ENCODE measurements around the gene CCL19.

CCL19 gene

GRCh38 chr9:34656992-34657391 is 34.1 kb downstream of the CCL19 start:
- Histone ChIP-seq H3K27ac (ENCODE audit: low read depth, low read length) (no peak overlapping the region), H3K9me3 (ENCODE audit: insufficient read depth, low read length) (no peaks in the 10 kb centered on the region), H3F3A (ENCODE audit: insufficient read depth) (no peaks in the 10 kb centered on the region), H3K27me3 (ENCODE audit: low read length) (no peaks in the 10 kb centered on the region), H3K4me3 (ENCODE audit: insufficient read depth, low read length, poor library complexity, severe bottlenecking) (no peak overlapping the region), H3K9ac (ENCODE audit: low read length) (no peak overlapping the region), H3K9me2 (replicated peaks; ENCODE audit: insufficient read depth, low read length) (no peaks in the 10 kb centered on the region), H3K79me2 (ENCODE audit: insufficient read depth, low read length) (no peaks in the 10 kb centered on the region), H3K36me3 (ENCODE audit: low read length) (no peaks in the 10 kb centered on the region), H3K4me2 (ENCODE audit: low read depth, low read length, poor library complexity, severe bottlenecking) (no peak overlapping the region), H2AFZ (ENCODE audit: low read depth, low read length, severe bottlenecking) (no peak overlapping the region), H4K20me1 (ENCODE audit: low read depth, low read length) (no peaks in the 10 kb centered on the region)
- no peak for TF ChIP-seq EZH2phosphoT487 (conservative IDR thresholded peaks at IDR 0.05; ENCODE audit: low read length)
- TF ChIP-seq CTCF (IDR thresholded peaks at IDR 0.05; ENCODE audit: insufficient read depth, low read length, poor library complexity, severe bottlenecking), result no peak

DNA sequence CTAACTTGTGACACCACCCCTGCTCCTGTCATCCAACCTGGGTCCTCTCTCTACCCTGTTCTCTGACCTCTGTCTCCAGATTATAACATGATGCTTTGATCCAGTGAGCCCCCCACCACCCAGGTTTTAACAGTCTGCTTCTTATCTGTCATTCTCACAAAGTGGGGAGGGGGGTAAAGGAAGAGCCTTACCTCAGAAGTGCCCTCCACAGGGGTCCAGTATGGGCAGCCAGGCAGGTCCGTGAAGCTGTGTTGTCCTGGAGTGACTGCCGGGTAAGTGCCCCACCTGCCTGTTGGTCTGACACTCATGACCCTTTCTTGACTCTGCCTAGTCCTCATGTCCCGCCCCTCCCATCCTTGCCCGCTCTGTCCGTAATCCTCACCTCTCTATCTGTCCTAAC is 35.7 kb downstream of the CCL19 start:
- Histone ChIP-seq H3F3A (ENCODE audit: insufficient read depth) (no peaks in the 10 kb centered on the region), H3K4me2 (ENCODE audit: low read depth, low read length, poor library complexity, severe bottlenecking) (no peak overlapping the region), H3K79me2 (ENCODE audit: insufficient read depth, low read length) (no peaks in the 10 kb centered on the region), H3K27ac (ENCODE audit: low read depth, low read length) (no peak overlapping the region), H3K36me3 (ENCODE audit: low read length) (no peaks in the 10 kb centered on the region), H3K27me3 (ENCODE audit: low read length) (no peaks in the 10 kb centered on the region), H3K4me3 (ENCODE audit: insufficient read depth, low read length, poor library complexity, severe bottlenecking) (no peak overlapping the region), H3K9me3 (ENCODE audit: insufficient read depth, low read length) (no peaks in the 10 kb centered on the region), H4K20me1 (ENCODE audit: low read depth, low read length) (no peaks in the 10 kb centered on the region), H3K9ac (ENCODE audit: low read length) (no peak overlapping the region), H3K9me2 (replicated peaks; ENCODE audit: insufficient read depth, low read length) (no peaks in the 10 kb centered on the region), H2AFZ (ENCODE audit: low read depth, low read length, severe bottlenecking) (no peak overlapping the region)
- TF ChIP-seq CTCF (IDR thresholded peaks at IDR 0.05; ENCODE audit: insufficient read depth, low read length, poor library complexity, severe bottlenecking) (no peak), EZH2phosphoT487 (conservative IDR thresholded peaks at IDR 0.05; ENCODE audit: low read length) (no peak)

- TF ChIP-seq CTCF (IDR thresholded peaks at IDR 0.05; ENCODE audit: insufficient read depth, low read length, poor library complexity, severe bottlenecking) (no peak), EZH2phosphoT487 (conservative IDR thresholded peaks at IDR 0.05; ENCODE audit: low read length) (no peak)
- H3K36me3 ChIP-seq (ENCODE audit: low read length), result no peaks in the 10 kb centered on the region
- H3K4me2 ChIP-seq (ENCODE audit: low read depth, low read length, poor library complexity, severe bottlenecking), result no peak overlapping the region
- no peaks in the 10 kb centered on the region for H4K20me1 ChIP-seq (ENCODE audit: low read depth, low read length)
- H3K4me3 ChIP-seq (ENCODE audit: insufficient read depth, low read length, poor library complexity, severe bottlenecking), result no peak overlapping the region
- no peak overlapping the region for H2AFZ ChIP-seq (ENCODE audit: low read depth, low read length, severe bottlenecking)
- no peaks in the 10 kb centered on the region for H3K9me2 ChIP-seq (replicated peaks; ENCODE audit: insufficient read depth, low read length)
- H3K27ac ChIP-seq (ENCODE audit: low read depth, low read length), result no peak overlapping the region
- H3K79me2 ChIP-seq (ENCODE audit: insufficient read depth, low read length), result no peaks in the 10 kb centered on the region
- no peaks in the 10 kb centered on the region for H3K9me3 ChIP-seq (ENCODE audit: insufficient read depth, low read length)
- H3F3A ChIP-seq (ENCODE audit: insufficient read depth), result no peaks in the 10 kb centered on the region
- H3K9ac ChIP-seq (ENCODE audit: low read length), result no peak overlapping the region
- no peaks in the 10 kb centered on the region for H3K27me3 ChIP-seq (ENCODE audit: low read length)
Measured at GRCh38 chr9:34654323-34655051, 36.6 kb downstream of the CCL19 start.

Data from SU-DHL-6 (cell line).